H1 (cell line): ENCODE results near the gene CUX1. TPM values are rescaled to one million over a fixed set of nuclear protein-coding genes. Genes with fewer than 3 reads are reported as not detected.
A peak's percentile ranks its signal among the peaks of the same experiment; 100 is the strongest.

Source experiments
- CTCF ChIA-PET: fragments of 300-600 bp; sonication (Branson Sonifier 250); formaldehyde crosslinking; loops from one replicate; lab custom pipeline; 2021; ENCODE audit not compliant: partially characterized antibody; lab: Charles Lee
- POLR2A ChIA-PET: fragments of 300-600 bp; sonication (Branson Sonifier 250); formaldehyde crosslinking; loops from one replicate; lab custom pipeline; 2021; ENCODE audit warnings: inconsistent platforms; ENCODE audit not compliant: partially characterized antibody; lab: Charles Lee
- DNase-seq, 2 experiments: peaks; one replicate each; pipeline versions ENCODE4 v3.0.0 to v3.0.0-alpha.2; 2010 to 2022; ENCODE audit warnings: low spot score in 2 of 2, low read depth in 1 of 2, mixed read lengths in 1 of 2
- FAIRE-seq: peaks from 2 replicates; lab custom pipeline; 2011; peaks lifted over from hg19 to GRCh38; lab: Jason Lieb, UNC
- H2AFZ ChIP-seq: 2 replicates; pipeline ENCODE4 v1.8.1; 2012; ENCODE audit warnings: low read length, inconsistent platforms
- H2AK5ac ChIP-seq: 2 replicates; pipeline ENCODE4 v1.6.1; 2013; ENCODE audit warnings: low read depth, low read length
- H2BK120ac ChIP-seq: replicated peaks from 2 replicates; pipeline ENCODE3; 2013; ENCODE audit warnings: low read depth, low read length, inconsistent platforms
- H2BK12ac ChIP-seq: 2 replicates; pipeline ENCODE4 v1.6.1; 2013; ENCODE audit warnings: low read depth, low read length
- H2BK15ac ChIP-seq: 2 replicates; pipeline ENCODE4 v1.6.1; 2013; ENCODE audit warnings: low read length
- H2BK20ac ChIP-seq: 2 replicates; pipeline ENCODE4 v1.6.1; 2013; ENCODE audit warnings: low read length
- H2BK5ac ChIP-seq: 2 replicates; pipeline ENCODE4 v1.6.1; 2013; ENCODE audit warnings: low read depth, low read length
- H3K14ac ChIP-seq: 2 replicates; pipeline ENCODE4 v1.6.1; 2013; ENCODE audit warnings: inconsistent platforms; ENCODE audit not compliant: insufficient read length
- H3K18ac ChIP-seq: 2 replicates; pipeline ENCODE4 v1.6.1; 2013; ENCODE audit warnings: low read length; ENCODE audit errors: extremely low read depth
- H3K23ac ChIP-seq: 2 replicates; pipeline ENCODE4 v1.6.1; 2013; ENCODE audit warnings: inconsistent platforms; ENCODE audit not compliant: insufficient read length
- H3K23me2 ChIP-seq: 2 replicates; pipeline ENCODE4 v1.6.1; 2013; ENCODE audit warnings: low read depth, low read length
- H3K27ac ChIP-seq: 2 replicates; pipeline ENCODE4 v1.6.1; 2011; ENCODE audit warnings: low read depth, low read length, inconsistent platforms
- H3K27me3 ChIP-seq, 4 experiments: replicated peaks in 1 of 4; 1 replicate in 1 of 4; 2 replicates in 3 of 4; pipeline versions ENCODE4 v1.6.1 to v1.8.1; 2011 to 2013; ENCODE audit warnings: low read length in 3 of 4, mild to moderate bottlenecking in 3 of 4, inconsistent platforms in 2 of 4, mixed read lengths in 2 of 4, moderate library complexity in 1 of 4; ENCODE audit not compliant: control insufficient read depth in 3 of 4, insufficient read depth in 3 of 4; ENCODE audit errors: extremely low read depth in 1 of 4
- H3K36me3 ChIP-seq, 4 experiments: 2 replicates each; pipeline versions ENCODE4 v1.6.1 to v1.8.1; 2011 to 2013; ENCODE audit warnings: mild to moderate bottlenecking in 4 of 4, low read length in 3 of 4, moderate library complexity in 2 of 4, control low read depth in 1 of 4, inconsistent platforms in 1 of 4; ENCODE audit not compliant: insufficient read depth in 4 of 4, control insufficient read depth in 2 of 4
- H3K4ac ChIP-seq: replicated peaks from 2 replicates; pipeline ENCODE3; 2013; ENCODE audit warnings: low read length, low read depth, mixed read lengths, inconsistent platforms; ENCODE audit not compliant: insufficient read length
- H3K4me1 ChIP-seq, 4 experiments: replicated peaks in 1 of 4; 1 replicate in 1 of 4; 2 replicates in 3 of 4; pipeline versions ENCODE4 v1.6.1 to v1.8.1; 2011 to 2013; ENCODE audit warnings: low read length in 3 of 4, inconsistent platforms in 2 of 4, mixed read lengths in 1 of 4; ENCODE audit not compliant: insufficient read depth in 4 of 4, control insufficient read depth in 3 of 4
- H3K4me2 ChIP-seq, 2 experiments: 2 replicates each; pipeline versions ENCODE4 v1.6.1 to v1.8.1; 2011 to 2013; ENCODE audit warnings: low read depth in 2 of 2, low read length in 2 of 2, control low read depth in 1 of 2, inconsistent platforms in 1 of 2, mild to moderate bottlenecking in 1 of 2; ENCODE audit not compliant: insufficient read depth in 1 of 2
- H3K4me3 ChIP-seq, 4 experiments: fragments of 200-600, 300-600 bp in 1 of 4; sonication (generic), shearing (Covaris generic), sonication (Bioruptor Twin) in 1 of 4; 2 replicates each; pipeline versions ENCODE4 v1.5.1 to v1.8.1; 2011 to 2016; ENCODE audit warnings: low read length in 4 of 4, low read depth in 3 of 4, control low read depth in 2 of 4, inconsistent platforms in 2 of 4, mild to moderate bottlenecking in 2 of 4, mixed read lengths in 1 of 4, moderate library complexity in 1 of 4; ENCODE audit not compliant: insufficient read depth in 2 of 4; ENCODE audit errors: extremely low read depth in 1 of 4
- H3K56ac ChIP-seq: replicated peaks from 2 replicates; pipeline ENCODE3; 2013; ENCODE audit warnings: low read depth, mild to moderate bottlenecking, mixed read lengths, low read length, inconsistent platforms; ENCODE audit not compliant: insufficient read length
- H3K79me1 ChIP-seq: 2 replicates; pipeline ENCODE4 v1.6.1; 2013; ENCODE audit warnings: low read depth, low read length, control low read depth
- H3K79me2 ChIP-seq, 2 experiments: 2 replicates each; pipeline versions ENCODE4 v1.6.1 to v1.8.1; 2012 to 2013; ENCODE audit warnings: low read length in 2 of 2, mild to moderate bottlenecking in 2 of 2, inconsistent platforms in 1 of 2; ENCODE audit not compliant: insufficient read depth in 2 of 2, control insufficient read depth in 1 of 2
- H3K9ac ChIP-seq, 4 experiments: replicated peaks in 1 of 4; 1 replicate in 1 of 4; 2 replicates in 3 of 4; pipeline versions ENCODE4 v1.6.1 to v1.8.1; 2011 to 2013; ENCODE audit warnings: low read depth in 3 of 4, low read length in 3 of 4, control low read depth in 2 of 4, mild to moderate bottlenecking in 2 of 4, moderate library complexity in 2 of 4, inconsistent platforms in 1 of 4; ENCODE audit errors: extremely low read depth in 1 of 4
- H3K9me3 ChIP-seq, 2 experiments: 2 replicates each; pipeline versions ENCODE4 v1.6.1 to v1.8.1; 2012 to 2013; ENCODE audit warnings: mild to moderate bottlenecking in 2 of 2, moderate library complexity in 2 of 2, control low read depth in 1 of 2, inconsistent platforms in 1 of 2, low read depth in 1 of 2, low read length in 1 of 2, mixed read lengths in 1 of 2; ENCODE audit not compliant: insufficient read depth in 2 of 2
- H4K20me1 ChIP-seq, 2 experiments: replicated peaks in 1 of 2; 2 replicates each; pipeline versions ENCODE3 to v1.8.1; 2011 to 2013; ENCODE audit warnings: inconsistent platforms in 2 of 2, low read length in 2 of 2, mild to moderate bottlenecking in 1 of 2; ENCODE audit not compliant: insufficient read depth in 2 of 2, control insufficient read depth in 1 of 2
- H4K5ac ChIP-seq: 2 replicates; pipeline ENCODE4 v1.6.1; 2013; ENCODE audit warnings: low read length, low read depth, mixed read lengths, inconsistent platforms; ENCODE audit not compliant: insufficient read length
- H4K8ac ChIP-seq: 2 replicates; pipeline ENCODE4 v1.8.0; 2013; ENCODE audit warnings: mild to moderate bottlenecking, moderate library complexity, low read length, inconsistent platforms; ENCODE audit not compliant: insufficient read depth; ENCODE audit errors: extremely low read depth
- H4K91ac ChIP-seq: replicated peaks from 2 replicates; pipeline ENCODE3; 2013; ENCODE audit warnings: low read length, mixed read lengths, inconsistent platforms; ENCODE audit not compliant: insufficient read length
- ATF2 ChIP-seq: IDR thresholded peaks from 2 replicates; pipeline ENCODE4 v1.6.1; 2012; ENCODE audit warnings: low read length, inconsistent platforms
- BACH1 ChIP-seq: IDR thresholded peaks from 2 replicates; pipeline ENCODE4 v1.6.1; 2012; ENCODE audit warnings: low read length, improper control_type of control experiment
- BRCA1 ChIP-seq: IDR thresholded peaks from 2 replicates; pipeline ENCODE4 v1.6.1; 2012; ENCODE audit warnings: low read depth, low read length, improper control_type of control experiment
- CBX8 ChIP-seq: fragments of 300-800, 300-1000 bp; sonication (generic); IDR thresholded peaks from 2 replicates; pipeline ENCODE4 v1.7.1; 2016; ENCODE audit warnings: low read depth, low read length, borderline replicate concordance
- CHD1 ChIP-seq: IDR thresholded peaks from 2 replicates; pipeline ENCODE4 v1.6.1; 2012; ENCODE audit warnings: low read depth, low read length, improper control_type of control experiment
- GABPA ChIP-seq: IDR thresholded peaks from 2 replicates; pipeline ENCODE4 v1.6.1; 2011; ENCODE audit warnings: mild to moderate bottlenecking, low read length, moderate library complexity, borderline replicate concordance; ENCODE audit not compliant: insufficient read depth
- JUN ChIP-seq: IDR thresholded peaks from 2 replicates; pipeline ENCODE4 v1.6.1; 2011; ENCODE audit warnings: low read depth, mild to moderate bottlenecking, improper control_type of control experiment, low read length
- SIX5 ChIP-seq: IDR thresholded peaks from 2 replicates; pipeline ENCODE4 v1.6.1; 2011; ENCODE audit warnings: mild to moderate bottlenecking, low read depth, low read length
- SP4 ChIP-seq: IDR thresholded peaks from 2 replicates; pipeline ENCODE4 v1.6.1; 2012; ENCODE audit warnings: low read length, inconsistent platforms
- TAF7 ChIP-seq: optimal IDR thresholded peaks from 2 replicates; pipeline ENCODE3; 2011; ENCODE audit warnings: low read depth, mild to moderate bottlenecking, inconsistent platforms, low read length, moderate library complexity, borderline replicate concordance
- WGBS, 2 experiments: shearing (Covaris generic) in 1 of 2; methylation state at CpG; one replicate each; pipeline versions ENCODE4 v1.1.6 to v1.1.7; 2013 to 2015; ENCODE audit warnings: low lambda C conversion rate in 2 of 2, mixed read lengths in 2 of 2, inconsistent platforms in 1 of 2, low coverage in 1 of 2, missing lambda C conversion rate in 1 of 2; ENCODE audit not compliant: insufficient replicate concordance in 2 of 2, insufficient coverage in 1 of 2, insufficient read length in 1 of 2; ENCODE audit errors: extremely low coverage in 1 of 2, missing lambda C conversion rate in 1 of 2; 5-methylcytosine and 5-hydroxymethylcytosine counted together
- polyA plus RNA-seq, 7 experiments: library from polyadenylated mRNA; depleted of rRNA in 3 of 7; stranded (reverse) in 5 of 7; unstranded in 2 of 7; fragments of >200 nt in 5 of 7; fragments of 200-250 nt in 2 of 7; gene quantifications; 1 replicate in 5 of 7; 2 replicates in 1 of 7; 4 replicates in 1 of 7; pipeline versions ENCODE4 v1.2.1 to v1.2.3, GENCODE V29; 2011 to 2013; ENCODE audit warnings: missing spikeins in 2 of 7, mixed read lengths in 2 of 7
- total RNA-seq: library from RNA; stranded (reverse); fragmentation: NEBNext Ultra II Directional; extraction: Animal tissue kit (Norgen Biotek cat#: 25700); gene quantifications from 2 replicates; pipeline ENCODE4 v1.2.1, GENCODE V29; 2021
- TF ChIP-seq, protein P1 (sequence below): IDR thresholded peaks from 2 replicates; pipeline ENCODE4 v1.6.1; 2012; ENCODE audit warnings: inconsistent platforms

The CUX1 gene
- total and polyA plus RNA-seq, 2 of the 8 experiments (the other 6 are each of a cell fraction or from before 2014, with no cell fraction given) = 21.6 to 65.9 TPM

DNA sequence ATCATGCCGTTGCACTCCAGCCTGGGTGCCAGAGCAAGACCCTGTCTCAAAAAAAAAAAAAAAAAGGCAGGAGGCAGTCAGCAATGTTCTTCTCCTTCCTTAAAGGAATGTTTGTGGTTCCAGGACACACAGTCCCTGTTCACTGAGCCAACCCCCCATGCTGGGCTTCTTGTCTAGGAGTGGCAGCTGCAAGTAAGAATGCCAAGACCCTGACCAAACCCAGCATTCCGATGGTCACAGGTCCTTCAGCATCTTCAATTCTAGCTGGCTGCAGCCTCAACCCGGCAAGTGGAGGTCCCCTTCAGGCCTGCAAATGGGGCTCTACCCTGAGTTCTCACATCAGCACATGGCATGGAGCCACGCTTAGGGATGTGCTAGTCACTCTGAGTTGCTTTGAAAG, 38.2 kb upstream of the CUX1 start:
- CTCF ChIA-PET = interaction anchor here (1.2 kb wide), 1 partner anchor 96 kb away, joined by 3 read pairs; no protein-coding TSS in a partner anchor
- no peak overlapping the region for H4K5ac ChIP-seq
- H4K20me1 ChIP-seq = no peaks in the 10 kb centered on the region
- no peaks in the 10 kb centered on the region for H3K9me3 ChIP-seq
- H2BK120ac ChIP-seq = no peak overlapping the region
- DNase-seq = no peak
- FAIRE-seq = no peak
- H2BK20ac ChIP-seq = 0 out of 2 replicates have a peak overlapping the region, but pooled peaks have one; percentile 61
- no peak overlapping the region for H3K9ac ChIP-seq
- H3K23ac ChIP-seq = no peak overlapping the region
- H3K56ac ChIP-seq = no peak overlapping the region
- no peak overlapping the region for H2BK12ac ChIP-seq
- no peak overlapping the region for H2BK5ac ChIP-seq
- H4K8ac ChIP-seq = no peak overlapping the region
- H2AFZ ChIP-seq = no peak overlapping the region
- no peak overlapping the region for H3K18ac ChIP-seq
- no peaks in the 10 kb centered on the region for H3K79me1 ChIP-seq
- no peak overlapping the region for H3K27ac ChIP-seq
- H3K4me2 ChIP-seq = no peak overlapping the region
- no peaks in the 10 kb centered on the region for H3K23me2 ChIP-seq
- no peaks in the 10 kb centered on the region; a peak in 1 of 7 replicates for H3K4me1 ChIP-seq
- no peak overlapping the region for H2BK15ac ChIP-seq
- no peak overlapping the region for H3K4me3 ChIP-seq
- no peaks in the 10 kb centered on the region; a peak in 1 of 7 replicates for H3K27me3 ChIP-seq
- 98% methylated on average over 4 of the region's 4 CpGs; no CpG with 5 or more reads in 1 of the 2 experiments for WGBS, 2 experiments
- H4K91ac ChIP-seq = no peak overlapping the region
- H3K14ac ChIP-seq = no peak overlapping the region
- no peaks in the 10 kb centered on the region for H3K79me2 ChIP-seq
- POLR2A ChIA-PET = interaction anchor here (0.7 kb wide), 1 partner anchor 242 kb away, joined by 3 read pairs; no protein-coding TSS in a partner anchor
- no peak overlapping the region for H3K4ac ChIP-seq
- no peak overlapping the region for H2AK5ac ChIP-seq
- H3K36me3 ChIP-seq = no peaks in the 10 kb centered on the region
- TF ChIP-seq BRCA1 (no peak), SIX5 (no peak), JUN (no peak), CHD1 (no peak), CBX8 (no peak), GABPA (no peak), ATF2 (no peak), TAF7 (no peak), SP4 (no peak), BACH1 (no peak)
- TF ChIP-seq, protein P1, sequence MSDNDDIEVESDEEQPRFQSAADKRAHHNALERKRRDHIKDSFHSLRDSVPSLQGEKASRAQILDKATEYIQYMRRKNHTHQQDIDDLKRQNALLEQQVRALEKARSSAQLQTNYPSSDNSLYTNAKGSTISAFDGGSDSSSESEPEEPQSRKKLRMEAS = no peak
